Erythroblast (primary cell): ENCODE measurements around the gene YPEL3.
A peak's percentile ranks its signal among the peaks of the same experiment; 100 is the strongest.
"Not testable (repeated sequence)": the region's sequence is repeated elsewhere in the genome, so short reads cannot be mapped to it uniquely, and the experiment has no call there.

Experiments
- DNase-seq, 2 experiments: peaks; one replicate each; lab custom pipeline; 2025; lab: John Stamatoyannopoulos, UW
- GATA1 ChIP-seq: IDR thresholded peaks from 2 replicates; pipeline ENCODE4 v1.6.1; 2011; ENCODE audit warnings: low read depth, mild to moderate bottlenecking, control low read depth, low read length, moderate library complexity
- POLR2A ChIP-seq: IDR thresholded peaks from 2 replicates; pipeline ENCODE4 v1.6.1; 2011; ENCODE audit warnings: mild to moderate bottlenecking, low read length

Gene YPEL3

GRCh38 chr16:30096105-30096861 is at the start of gene YPEL3:
YPEL3 (minus strand) TSS chr16:30096213; CDS start chr16:30095482, 731 bp downstream.
- DNase-seq, result peak; percentile 93 to 94
- TF ChIP-seq GATA1 (no peak), POLR2A (peak; percentile 36)

- DNase-seq, result no peak
- TF ChIP-seq POLR2A (no peak), GATA1 (no peak)
These were observed 49.6 kb upstream of the YPEL3 start for GRCh38 chr16:30145657-30146056.

GRCh38 chr16:30144917-30145316 is 48.9 kb upstream of the YPEL3 start:
- DNase-seq, result no peak
- TF ChIP-seq POLR2A (no peak), GATA1 (no peak)

GRCh38 chr16:30144017-30144416 is 48.0 kb upstream of the YPEL3 start:
- TF ChIP-seq GATA1 (no peak), POLR2A (no peak)
- no peak for DNase-seq

GRCh38 chr16:30143347-30143702 is 47.3 kb upstream of the YPEL3 start:
- TF ChIP-seq POLR2A, result no peak
- TF ChIP-seq GATA1, result no peak
- DNase-seq, result no peak

GRCh38 chr16:30142672-30143346 is 46.8 kb upstream of the YPEL3 start:
- DNase-seq, result peak; percentile 28 to 39
- TF ChIP-seq POLR2A, result no peak
- no peak for TF ChIP-seq GATA1

- TF ChIP-seq GATA1, result no peak
- TF ChIP-seq POLR2A, result no peak
- no peak for DNase-seq
These were observed 45.7 kb upstream of the YPEL3 start for GRCh38 chr16:30141750-30142149.

GRCh38 chr16:30139583-30140481 is 43.8 kb upstream of the YPEL3 start:
- DNase-seq, result no peak
- no peak for TF ChIP-seq GATA1
- no peak for TF ChIP-seq POLR2A

- TF ChIP-seq GATA1 (no peak), POLR2A (no peak)
- no peak for DNase-seq
These were observed 41.9 kb upstream of the YPEL3 start for GRCh38 chr16:30137897-30138296.

GRCh38 chr16:30136971-30137605 is 41.1 kb upstream of the YPEL3 start:
- TF ChIP-seq GATA1 (no peak), POLR2A (no peak)

GRCh38 chr16:30132591-30132990 is 36.6 kb upstream of the YPEL3 start:
- TF ChIP-seq GATA1 (no peak), POLR2A (no peak)
- DNase-seq, result no peak

More at GRCh38 chr16:30136971-30137605, 41.1 kb upstream of the YPEL3 start:
- no peak for DNase-seq

GRCh38 chr16:30131869-30132475 is 36.0 kb upstream of the YPEL3 start:
- no peak for TF ChIP-seq GATA1
- no peak for TF ChIP-seq POLR2A
- DNase-seq, result no peak

- TF ChIP-seq GATA1, result no peak
- no peak for TF ChIP-seq POLR2A
- DNase-seq, result no peak
These were observed 32.0 kb upstream of the YPEL3 start for GRCh38 chr16:30127993-30128392.

GRCh38 chr16:30125690-30126089 is 29.7 kb upstream of the YPEL3 start:
- not testable (repeated sequence) for DNase-seq
